Nephron progenitor cell (in vitro differentiated cells): Measurements from ENCODE around the gene SHISA7.

ENCODE experiments used
- DNase-seq: peaks from one replicate; pipeline ENCODE4 v3.0.0; 2021
- H3K27ac Mint-ChIP-seq: 2 replicates; pipeline ENCODE4 v1.8.0; 2021; ENCODE audit warnings: mild to moderate bottlenecking, moderate library complexity, mixed read lengths
- H3K27me3 Mint-ChIP-seq: 2 replicates; pipeline ENCODE4 v1.8.0; 2021; ENCODE audit warnings: mild to moderate bottlenecking, low read depth, mixed read lengths; ENCODE audit not compliant: poor library complexity
- H3K36me3 Mint-ChIP-seq: 2 replicates; pipeline ENCODE4 v1.8.0; 2021; ENCODE audit warnings: low read depth, mixed read lengths
- H3K4me1 Mint-ChIP-seq: 2 replicates; pipeline ENCODE4 v1.8.0; 2021; ENCODE audit warnings: mixed read lengths
- H3K4me3 Mint-ChIP-seq: 2 replicates; pipeline ENCODE4 v1.8.0; 2021; ENCODE audit warnings: mild to moderate bottlenecking, moderate library complexity, mixed read lengths
- H3K9me3 Mint-ChIP-seq: 2 replicates; pipeline ENCODE4 v1.8.0; 2021; ENCODE audit warnings: mild to moderate bottlenecking, moderate library complexity, mixed read lengths
- TF ChIP-seq, protein P1 (sequence below): fragments of 200-600 bp; sonication (generic); IDR thresholded peaks from 2 replicates; pipeline ENCODE4 v1.5.0; 2021; ENCODE audit warnings: antibody characterized with exemption

SHISA7 gene

DNA sequence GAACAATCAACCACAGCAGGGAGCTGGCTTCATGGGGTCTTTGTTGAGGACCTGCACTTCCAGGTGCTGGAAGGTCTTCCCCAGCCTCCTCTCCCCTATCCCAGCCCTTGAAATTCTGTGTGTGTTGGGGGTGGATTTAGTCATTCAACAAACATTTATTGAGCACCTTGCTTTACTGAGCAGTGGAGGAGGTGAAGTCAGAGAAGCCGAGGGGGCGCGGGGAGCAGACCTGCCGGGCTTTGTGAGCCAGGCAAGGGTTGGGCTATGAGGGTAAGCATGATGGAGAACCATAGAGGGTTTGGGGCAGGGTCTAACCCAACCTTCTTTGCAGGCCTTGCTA lies 24.9 kb upstream of the SHISA7 start:
- TF ChIP-seq, protein P1, sequence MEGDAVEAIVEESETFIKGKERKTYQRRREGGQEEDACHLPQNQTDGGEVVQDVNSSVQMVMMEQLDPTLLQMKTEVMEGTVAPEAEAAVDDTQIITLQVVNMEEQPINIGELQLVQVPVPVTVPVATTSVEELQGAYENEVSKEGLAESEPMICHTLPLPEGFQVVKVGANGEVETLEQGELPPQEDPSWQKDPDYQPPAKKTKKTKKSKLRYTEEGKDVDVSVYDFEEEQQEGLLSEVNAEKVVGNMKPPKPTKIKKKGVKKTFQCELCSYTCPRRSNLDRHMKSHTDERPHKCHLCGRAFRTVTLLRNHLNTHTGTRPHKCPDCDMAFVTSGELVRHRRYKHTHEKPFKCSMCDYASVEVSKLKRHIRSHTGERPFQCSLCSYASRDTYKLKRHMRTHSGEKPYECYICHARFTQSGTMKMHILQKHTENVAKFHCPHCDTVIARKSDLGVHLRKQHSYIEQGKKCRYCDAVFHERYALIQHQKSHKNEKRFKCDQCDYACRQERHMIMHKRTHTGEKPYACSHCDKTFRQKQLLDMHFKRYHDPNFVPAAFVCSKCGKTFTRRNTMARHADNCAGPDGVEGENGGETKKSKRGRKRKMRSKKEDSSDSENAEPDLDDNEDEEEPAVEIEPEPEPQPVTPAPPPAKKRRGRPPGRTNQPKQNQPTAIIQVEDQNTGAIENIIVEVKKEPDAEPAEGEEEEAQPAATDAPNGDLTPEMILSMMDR = no peak
- Mint-ChIP-seq H3K9me3 (no peaks in the 10 kb centered on the region), H3K4me3 (no peak overlapping the region), H3K36me3 (no peaks in the 10 kb centered on the region), H3K27ac (no peak overlapping the region), H3K4me1 (peaks cover 31% of the 10 kb centered on the region), H3K27me3 (peaks cover 46% of the 10 kb centered on the region)
- no peak for DNase-seq

DNA sequence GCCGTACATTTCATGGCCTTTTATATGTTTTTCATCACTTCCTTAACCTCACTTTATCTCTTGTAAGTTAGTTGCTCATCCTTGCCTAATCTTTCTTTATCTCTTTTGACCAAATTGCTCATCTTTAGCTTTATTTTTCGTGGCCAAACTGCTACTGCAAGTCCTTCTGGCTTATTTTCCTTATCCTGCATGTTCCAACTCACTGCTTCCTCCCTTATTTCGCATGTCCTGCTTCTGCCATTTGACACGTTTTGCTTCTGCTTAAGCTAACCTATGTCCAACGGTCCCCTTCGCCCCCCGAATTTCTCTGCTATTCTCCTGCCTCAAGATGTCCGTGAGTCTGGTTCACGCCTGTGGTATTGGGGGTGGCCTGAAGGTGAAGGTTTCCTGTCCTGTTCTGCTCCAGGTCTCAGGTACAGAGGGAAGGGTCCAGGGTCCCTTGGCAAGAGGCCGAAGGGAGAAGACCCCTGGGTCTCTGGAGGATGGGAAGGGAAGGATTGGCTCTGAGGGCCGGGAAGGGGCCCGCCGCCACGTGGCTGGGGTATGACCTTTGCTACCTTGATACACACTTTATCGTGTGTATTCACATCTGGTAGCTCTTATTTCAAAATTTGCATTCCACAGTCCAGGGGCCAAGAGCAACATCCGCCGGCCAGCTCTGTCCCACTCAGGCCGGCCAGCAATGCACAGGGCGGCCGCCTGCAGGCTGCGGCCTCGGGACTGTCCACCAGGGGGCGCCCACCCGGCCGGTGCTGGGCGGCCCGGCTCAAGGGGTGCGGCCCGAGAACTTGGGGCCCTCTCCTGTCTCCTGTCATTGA lies 24.3 kb upstream of the SHISA7 start:
- H3K27me3 Mint-ChIP-seq = peaks cover 50% of the 10 kb centered on the region
- no peaks in the 10 kb centered on the region for H3K36me3 Mint-ChIP-seq
- TF ChIP-seq, protein P1 = peak; percentile 97
- H3K9me3 Mint-ChIP-seq = no peaks in the 10 kb centered on the region
- H3K27ac Mint-ChIP-seq = no peak overlapping the region
- H3K4me1 Mint-ChIP-seq = peaks cover 32% of the 10 kb centered on the region
- H3K4me3 Mint-ChIP-seq = no peak overlapping the region
- peak; percentile 83 for DNase-seq

DNA sequence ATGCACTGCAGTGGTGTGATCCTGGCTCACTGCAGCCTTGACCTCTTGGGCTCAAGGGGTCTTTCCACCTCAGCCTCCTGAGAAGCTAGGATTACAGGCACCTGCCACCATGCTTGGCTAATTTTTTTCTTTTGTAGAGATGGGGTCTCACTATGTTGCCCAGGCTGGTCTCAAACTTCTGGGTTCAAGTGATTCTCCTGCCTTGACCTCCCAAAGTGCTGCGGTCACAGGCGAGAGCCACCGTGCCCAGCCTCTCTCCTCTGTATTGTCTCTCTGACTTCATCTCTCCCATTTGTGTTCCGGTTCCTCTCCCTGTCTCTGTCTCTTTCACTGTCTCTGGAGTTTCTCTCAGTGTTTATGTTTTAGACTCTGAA lies 23.1 kb upstream of the SHISA7 start:
- no peaks in the 10 kb centered on the region for H3K36me3 Mint-ChIP-seq
- H3K9me3 Mint-ChIP-seq = no peaks in the 10 kb centered on the region
- no peak for DNase-seq
- H3K27ac Mint-ChIP-seq = no peak overlapping the region
- H3K4me1 Mint-ChIP-seq = peaks cover 34% of the 10 kb centered on the region
- H3K4me3 Mint-ChIP-seq = no peak overlapping the region
- TF ChIP-seq, protein P1 = no peak
- H3K27me3 Mint-ChIP-seq = peaks cover 58% of the 10 kb centered on the region

DNA sequence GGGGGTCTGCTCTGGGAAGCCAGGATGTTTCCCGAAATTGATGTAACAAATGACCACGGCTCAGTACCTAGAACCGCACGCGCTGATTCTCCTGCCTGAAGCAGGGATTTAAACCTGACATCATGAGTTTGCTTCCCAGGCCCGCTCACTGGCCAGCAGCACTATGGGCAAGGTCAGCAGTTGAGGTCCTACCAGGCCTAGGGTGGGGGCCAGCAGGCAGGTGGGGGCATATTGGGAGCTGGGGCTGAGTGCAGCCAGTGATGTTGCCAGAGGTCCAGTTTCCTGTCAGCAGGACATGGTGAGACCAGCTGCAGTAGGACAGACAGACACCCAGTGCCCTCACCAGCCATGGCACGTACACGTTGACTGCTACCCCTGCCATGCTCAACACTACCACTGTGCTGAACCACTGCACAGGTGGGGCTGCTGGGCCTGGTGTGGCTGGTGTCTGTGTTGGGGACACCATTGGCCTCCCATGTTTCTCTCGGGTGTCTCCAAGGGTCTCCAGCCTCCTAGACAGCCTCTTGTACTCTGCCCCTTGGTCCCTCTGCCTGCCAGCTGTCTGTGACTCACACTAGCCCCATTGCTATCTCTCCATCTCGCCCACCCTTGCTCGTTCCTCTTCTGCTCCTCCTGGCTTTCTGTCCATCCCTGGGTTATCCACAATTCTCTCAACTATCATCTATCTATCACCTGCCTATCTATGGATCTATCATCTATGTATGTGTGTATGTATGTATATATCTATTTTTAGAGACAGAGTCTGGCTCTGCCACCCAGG lies 22.6 kb upstream of the SHISA7 start:
- TF ChIP-seq, protein P1 = no peak
- no peak for DNase-seq
- Mint-ChIP-seq H3K9me3 (no peaks in the 10 kb centered on the region), H3K4me3 (no peak overlapping the region), H3K4me1 (peaks cover 34% of the 10 kb centered on the region), H3K27me3 (peaks cover 61% of the 10 kb centered on the region), H3K27ac (no peak overlapping the region), H3K36me3 (no peaks in the 10 kb centered on the region)

DNA sequence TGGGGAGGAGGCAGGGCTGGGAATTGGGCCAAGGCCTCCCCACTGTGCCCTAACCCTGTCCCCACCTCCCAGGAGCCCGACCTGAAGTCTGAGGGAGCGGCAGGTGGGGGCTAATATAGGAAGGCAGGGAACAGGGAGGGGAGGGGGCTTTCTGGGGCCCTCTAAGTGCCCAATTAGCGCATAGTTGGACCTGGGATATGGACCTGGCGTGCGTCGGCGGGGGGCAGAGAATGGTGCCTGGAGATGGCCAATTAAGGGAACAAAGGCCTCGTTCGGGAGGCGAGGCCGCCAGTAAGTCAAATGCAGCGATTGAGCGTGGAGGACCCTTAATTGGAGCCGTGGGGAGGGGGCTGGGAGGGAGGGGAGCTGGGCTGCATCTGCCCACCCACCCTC lies 21.6 kb upstream of the SHISA7 start, which contains the start of gene C19orf85:
C19orf85 (minus strand) TSS at position 90 of the 393 bp plus-strand sequence. CDS start 197 bp downstream, outside the sequence.
- Mint-ChIP-seq H3K9me3 (no peaks in the 10 kb centered on the region), H3K36me3 (no peaks in the 10 kb centered on the region), H3K27me3 (peaks cover 62% of the 10 kb centered on the region), H3K27ac (no peak within 1 kb of the TSS), H3K4me1 (peaks cover 43% of the 10 kb centered on the region), H3K4me3 (no peak within 1 kb of the TSS)
- TF ChIP-seq, protein P1 = no peak
- DNase-seq = no peak
